CD4-positive, alpha-beta T cell treated with Interferon gamma for 1 hour (primary cell): ENCODE data around the gene PRRG1.
"Not testable (repeated sequence)": the region's sequence is repeated elsewhere in the genome, so short reads cannot be mapped to it uniquely, and the experiment has no call there.

ENCODE experiments used
- DNase-seq: peaks from one replicate; pipeline ENCODE4 v3.0.0-alpha.2; 2020

Gene PRRG1

DNA sequence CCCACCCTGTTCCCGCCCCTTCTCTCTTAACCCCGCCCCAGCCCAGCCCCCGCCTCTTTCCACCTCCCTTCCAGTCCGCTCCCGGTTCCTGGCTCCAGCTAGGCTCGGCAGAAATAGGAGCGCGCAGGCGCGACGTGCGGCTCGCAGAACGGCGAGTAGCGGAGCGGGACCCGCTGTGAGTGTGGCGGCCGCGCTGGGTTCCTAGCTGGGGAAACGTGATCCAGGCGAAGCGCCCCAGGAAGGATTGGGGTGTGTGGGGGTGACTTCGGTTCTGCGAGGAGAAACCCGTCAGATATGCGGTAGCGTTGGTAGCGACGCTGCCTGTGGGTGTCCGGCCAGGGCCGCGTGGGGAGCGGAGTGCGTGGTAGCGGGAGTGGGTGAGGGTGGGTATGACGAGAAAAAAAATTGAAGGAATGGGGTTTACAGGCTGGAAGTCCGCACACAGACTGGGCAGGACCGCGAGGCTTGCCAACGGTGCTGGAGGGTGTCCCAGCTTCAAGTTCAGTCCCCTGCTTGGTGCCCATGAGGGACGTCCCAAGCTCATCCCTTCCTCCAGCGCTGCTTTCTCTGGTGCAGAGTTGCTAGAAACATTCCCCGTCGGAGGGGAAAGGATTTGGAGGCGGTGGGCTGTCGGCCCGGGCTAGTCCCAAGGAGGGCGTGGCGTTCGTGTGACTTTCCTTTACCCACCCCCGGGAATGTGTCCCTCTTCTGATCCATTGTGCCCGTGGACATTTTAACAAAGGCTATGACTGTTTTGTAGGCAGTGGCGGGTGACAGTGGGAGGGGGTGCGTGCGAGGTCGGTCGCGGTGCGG, at the start of gene PRRG1:
PRRG1 (plus strand) TSS at position 144 of the 813 bp plus-strand sequence. CDS start 56,886 bp downstream, outside the sequence.
- no peak for DNase-seq

DNA sequence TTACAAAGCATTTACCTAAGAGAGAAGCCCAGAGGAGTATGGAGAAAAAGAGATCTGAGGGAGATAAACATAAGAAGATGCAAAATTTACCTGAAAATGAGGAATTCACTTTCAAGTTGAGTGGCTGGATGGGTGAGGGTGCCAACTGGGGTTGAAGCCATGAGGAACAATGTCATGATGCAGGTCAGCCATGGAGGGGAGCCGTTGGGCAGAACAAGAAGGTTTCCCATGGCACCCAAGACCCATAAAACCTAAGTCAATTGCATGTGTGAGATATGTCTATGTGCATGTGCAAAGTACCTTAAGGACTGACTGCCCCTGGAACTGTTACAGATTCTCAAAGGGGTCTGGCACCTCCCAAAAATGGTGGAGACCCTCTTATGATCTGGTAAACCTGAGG, 46.6 kb upstream of the PRRG1 start:
- no peak for DNase-seq

DNA sequence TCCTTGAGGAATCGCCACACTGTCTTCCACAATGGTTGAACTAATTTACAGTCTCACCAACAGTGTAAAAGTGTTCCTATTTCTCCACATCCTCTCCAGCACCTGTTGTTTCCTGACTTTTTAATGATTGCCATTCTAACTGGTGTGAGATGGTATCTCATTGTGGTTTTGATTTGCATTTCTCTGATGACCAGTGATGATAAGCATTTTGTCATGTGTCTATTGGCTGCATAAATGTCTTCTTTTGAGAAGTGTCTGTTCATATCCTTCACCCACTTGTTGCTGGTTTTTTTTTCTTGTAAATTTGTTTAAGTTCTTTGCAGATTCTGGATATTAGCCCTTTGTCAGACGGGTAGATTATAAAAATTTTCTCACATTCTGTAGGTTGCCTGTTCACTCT, 43.9 kb upstream of the PRRG1 start:
- not testable (repeated sequence) for DNase-seq

DNA sequence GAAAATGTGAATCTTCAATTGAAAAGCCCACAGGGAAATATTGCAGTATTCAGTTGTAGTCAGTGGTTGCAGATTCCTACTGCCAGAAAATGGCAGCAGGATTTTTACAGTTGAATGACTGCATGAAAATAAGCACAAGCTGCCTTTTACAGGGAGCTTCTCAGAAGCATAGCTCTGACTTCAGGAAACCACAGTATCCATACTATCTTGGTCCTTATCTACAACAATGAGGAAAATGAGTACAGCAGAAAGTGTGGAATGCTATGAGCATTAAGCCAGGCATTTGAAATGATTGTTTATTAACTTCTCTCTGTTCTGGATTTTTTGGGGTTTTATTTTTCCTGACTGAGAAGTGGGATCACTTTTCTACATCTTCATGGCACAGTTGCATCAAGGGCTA, 34.6 kb upstream of the PRRG1 start:
- no peak for DNase-seq

DNA sequence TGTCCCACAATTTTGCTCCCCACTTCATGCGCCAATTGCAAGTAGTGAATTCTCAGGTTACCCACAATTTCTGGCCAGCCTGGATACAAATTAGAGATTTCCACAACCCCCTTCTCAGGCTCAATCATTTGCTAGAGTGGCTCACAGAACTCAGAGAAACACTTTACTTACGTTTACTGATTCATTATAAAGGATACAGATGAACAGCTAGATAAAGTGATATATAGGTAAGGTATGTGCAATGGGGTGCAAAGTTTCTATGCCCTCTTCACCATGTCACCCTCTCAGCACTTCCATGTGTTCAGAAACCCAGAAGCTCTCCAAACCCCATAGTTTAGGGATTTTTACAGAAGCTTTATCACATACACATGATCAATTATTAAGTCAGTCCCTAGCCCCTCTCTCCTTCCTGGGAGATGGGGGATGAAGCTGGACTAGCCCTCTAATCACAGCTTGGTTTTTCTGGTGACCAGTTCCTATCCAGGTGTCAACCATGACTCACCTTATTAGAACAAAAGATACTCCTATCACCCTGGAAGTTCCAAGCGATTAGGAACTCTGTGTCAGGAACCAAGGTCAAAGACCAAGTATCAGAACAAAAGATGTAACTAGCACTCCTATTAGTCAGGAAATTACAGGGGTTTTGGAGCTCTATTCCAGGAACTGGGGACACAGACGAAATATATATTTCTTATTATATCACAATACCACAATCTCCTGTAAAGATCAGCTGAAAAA, 33.5 kb upstream of the PRRG1 start:
- no peak for DNase-seq

DNA sequence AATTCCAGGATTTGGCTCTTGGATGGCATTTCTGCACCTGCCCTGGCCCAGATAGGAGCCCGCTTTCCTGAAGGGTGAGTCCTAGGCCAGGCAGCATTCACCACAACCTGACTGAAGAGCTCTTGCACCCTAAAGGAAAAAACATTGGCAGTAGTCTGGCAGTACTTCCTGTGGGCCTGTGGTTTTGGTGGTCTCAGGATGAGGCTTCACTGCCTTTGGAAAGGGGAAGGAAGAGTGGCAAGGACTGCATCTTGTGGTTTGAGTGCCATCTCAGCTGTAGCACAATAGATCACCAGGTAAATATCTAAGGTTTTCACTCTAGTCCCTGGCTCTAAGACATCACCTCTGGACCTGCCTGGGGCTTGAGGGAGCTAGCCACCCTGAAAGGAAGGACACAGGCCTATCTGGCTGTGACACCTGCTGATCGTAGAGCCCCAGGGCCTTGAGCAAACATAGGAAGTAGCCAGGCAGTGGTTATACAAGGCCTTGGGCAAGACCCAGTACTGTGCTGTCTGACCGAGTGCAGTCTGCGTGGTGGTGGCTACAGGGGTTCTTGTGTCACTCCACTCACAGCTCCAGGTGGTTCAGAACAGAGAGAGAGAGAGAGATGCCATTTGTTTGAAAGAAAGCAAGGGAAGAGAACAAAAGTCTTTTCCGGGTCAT, 28.5 kb upstream of the PRRG1 start:
- no peak for DNase-seq

DNA sequence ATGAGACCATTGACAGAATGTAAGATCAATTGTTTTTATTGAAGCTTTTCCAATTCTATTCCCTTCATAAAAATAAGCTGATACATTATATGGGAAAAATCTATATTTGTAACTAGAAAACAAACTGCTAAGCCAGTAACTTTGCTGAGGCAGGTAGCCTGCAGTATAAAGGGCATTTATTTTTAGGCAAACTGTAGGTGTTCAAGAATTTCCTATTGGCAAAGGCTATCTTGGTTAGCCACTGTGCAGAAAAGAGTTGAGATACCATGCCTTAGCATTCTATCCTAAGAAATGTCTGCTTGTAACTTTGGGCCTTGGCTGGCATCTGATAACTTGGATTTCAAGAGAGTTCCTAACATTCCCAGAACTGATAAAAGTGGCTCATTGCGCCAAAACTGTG, 18.5 kb upstream of the PRRG1 start:
- no peak for DNase-seq

DNA sequence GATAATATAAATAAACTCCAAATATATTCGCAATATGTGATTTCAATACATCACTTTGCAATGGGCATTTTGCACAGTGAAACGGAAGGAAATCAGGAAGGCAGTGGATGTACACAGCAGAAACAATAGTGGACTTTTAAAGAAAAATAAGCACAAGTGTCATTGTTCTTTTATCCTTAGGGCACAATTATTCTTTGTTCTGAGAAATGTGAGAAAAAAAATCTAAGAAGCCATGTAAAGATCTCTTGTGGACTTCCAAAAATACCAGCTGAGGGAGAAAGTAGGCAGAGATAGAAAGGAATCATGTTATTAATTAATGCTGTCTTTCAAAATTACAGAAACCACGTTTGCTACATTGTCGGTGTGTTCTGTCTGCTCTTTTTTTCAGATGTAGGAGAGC, 17.6 kb upstream of the PRRG1 start:
- DNase-seq: no peak

DNA sequence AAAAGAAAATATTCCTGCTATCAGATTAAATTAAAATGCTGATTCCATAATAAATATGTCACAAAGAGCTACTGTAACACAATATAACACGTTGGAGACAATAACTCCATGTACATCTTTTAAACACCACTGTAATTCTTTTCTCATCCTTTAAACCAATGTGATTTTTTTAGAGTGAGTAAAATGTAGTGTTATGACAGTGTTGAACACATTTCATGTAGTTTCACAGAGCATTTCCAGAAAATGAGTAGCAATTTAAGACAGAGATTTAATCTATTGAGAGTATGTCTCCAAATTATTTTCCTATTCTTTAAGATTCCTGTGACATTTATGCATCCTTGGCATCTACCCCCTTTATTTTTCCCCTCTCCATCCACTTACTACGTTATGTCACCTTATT, 17.1 kb upstream of the PRRG1 start:
- DNase-seq: no peak

DNA sequence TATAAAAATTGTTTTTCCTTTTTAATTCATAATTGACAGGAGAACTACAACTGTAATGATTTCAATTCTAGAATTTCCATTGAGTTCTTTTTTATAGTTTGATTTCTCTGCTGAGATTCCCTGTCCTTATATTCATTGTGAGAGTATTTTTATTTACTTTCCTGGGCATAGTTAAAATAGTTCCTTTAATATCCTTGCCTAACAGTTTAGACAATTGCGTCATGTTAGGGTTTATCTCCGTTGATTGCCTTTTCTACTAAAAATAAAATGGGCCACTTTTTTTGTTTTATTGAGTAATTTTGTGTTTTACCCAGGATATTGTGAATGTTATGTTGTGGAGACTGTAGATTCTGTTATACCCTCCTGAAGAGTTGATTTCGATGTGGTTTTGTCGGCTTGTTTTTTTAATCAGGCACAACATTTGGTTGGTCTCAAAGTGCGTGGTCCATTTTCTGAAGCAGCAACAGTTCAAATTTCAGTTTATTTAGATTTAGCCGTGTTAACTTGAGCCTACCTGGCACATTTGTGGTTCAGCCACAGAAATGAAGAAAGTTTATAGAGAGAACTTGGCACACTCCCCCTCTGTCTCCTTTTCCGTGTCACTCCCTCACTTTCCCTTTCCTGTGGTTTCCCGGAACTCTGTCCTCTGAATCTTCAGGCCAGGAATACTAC, 16.0 kb upstream of the PRRG1 start:
- no peak for DNase-seq

DNA sequence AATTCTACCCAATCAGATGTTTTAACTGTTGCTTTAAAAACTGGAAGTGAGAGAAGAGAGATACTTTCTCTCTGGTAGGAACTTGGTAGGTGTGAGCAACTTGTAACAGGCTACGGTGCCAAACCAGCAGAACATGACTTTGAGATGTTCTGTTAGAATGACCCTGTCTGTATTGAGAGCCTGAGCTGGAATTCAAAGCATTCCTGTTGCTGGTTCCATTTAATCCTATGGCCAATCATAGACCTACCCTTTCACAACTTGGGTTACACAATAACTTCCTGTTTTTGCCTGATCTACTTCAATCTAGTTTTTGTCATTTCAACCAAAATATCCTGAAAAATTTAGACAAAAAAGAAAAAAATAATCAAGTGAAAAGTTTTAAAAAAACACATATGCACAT, 1.7 kb upstream of the PRRG1 start:
- DNase-seq: no peak

DNA sequence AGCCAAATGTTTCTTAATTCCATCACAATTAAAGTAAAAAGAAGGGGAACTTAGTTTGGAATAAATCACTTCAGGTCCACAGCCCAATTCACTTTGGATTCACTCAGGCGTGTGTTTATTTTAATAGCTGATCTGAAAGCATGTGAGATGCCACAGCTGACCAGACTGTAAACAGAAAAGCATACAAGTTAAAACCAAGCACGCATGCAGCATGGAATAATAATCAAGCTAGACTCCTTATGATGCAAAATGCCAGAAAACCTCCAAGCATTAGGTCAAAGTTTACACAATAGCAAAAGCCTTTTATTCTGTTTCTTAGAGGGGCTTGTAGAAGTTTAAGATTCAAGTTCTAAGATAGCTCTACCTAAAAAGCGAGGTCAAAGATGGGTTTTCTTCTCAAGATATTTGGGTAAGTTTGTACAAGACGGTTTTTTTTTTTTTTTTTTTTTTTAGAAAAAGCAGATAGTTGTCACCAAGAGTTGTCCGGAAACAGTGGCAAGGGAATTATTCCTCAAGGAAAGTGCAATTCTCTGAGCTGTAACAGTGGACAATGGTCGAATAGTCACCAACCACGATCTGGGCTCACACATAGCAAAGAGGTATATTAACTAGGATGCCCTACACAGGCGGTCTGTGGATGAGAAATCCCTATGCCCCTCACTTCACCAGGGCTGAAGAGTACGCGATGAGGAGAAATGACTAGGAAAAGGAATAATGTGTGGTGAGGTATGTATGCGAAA, 763 bp upstream of the PRRG1 start:
- DNase-seq: no peak

DNA sequence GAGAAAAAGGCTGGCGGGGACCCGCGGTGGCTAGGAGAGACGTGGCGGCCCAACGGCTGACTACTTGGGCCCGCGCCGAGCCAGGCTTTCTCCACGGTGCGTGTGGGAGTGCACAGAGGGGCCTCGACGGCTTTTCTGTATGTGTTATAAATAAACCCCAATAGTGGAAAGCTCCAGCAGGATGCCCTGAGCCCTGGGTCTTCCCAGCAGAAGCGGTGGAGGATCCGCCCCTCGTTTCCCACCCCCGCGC, 268 bp upstream of the PRRG1 start:
- no peak for DNase-seq

DNA sequence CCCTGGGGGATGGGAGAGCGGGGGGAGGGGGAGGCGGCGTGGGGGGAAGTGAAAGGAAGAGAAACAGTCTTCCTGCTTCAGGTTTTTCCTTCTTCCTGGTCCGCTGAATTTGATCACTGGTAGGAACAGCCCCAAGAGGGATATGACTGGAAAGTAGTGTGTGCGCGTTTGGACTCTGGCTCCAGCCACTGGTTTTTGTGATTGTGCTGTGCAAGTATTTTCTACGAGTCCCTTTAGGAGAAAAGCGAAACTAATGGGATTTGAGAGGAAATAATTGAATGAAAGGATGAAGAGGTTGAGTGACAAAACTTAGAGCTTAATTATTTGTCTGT, 836 bp downstream of the PRRG1 start:
- no peak for DNase-seq

DNA sequence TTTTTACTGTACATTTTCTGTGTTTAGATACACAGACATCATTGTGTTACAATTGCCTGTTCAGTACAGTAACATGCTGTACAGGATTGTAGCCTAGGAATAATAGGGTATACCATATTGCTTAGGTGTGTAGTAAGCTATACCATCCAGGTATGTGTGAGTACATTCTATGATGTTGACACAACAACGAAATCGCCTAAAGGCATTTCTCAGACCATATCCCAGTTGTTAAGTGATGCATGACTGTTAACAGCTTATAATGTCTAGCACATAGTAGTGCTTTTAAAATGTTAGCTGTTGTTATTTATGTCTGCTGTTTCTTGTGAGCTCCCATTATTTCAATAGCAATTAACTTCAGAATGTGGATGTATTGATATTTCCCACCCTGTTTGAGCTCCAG, 4.5 kb downstream of the PRRG1 start:
- DNase-seq: no peak

DNA sequence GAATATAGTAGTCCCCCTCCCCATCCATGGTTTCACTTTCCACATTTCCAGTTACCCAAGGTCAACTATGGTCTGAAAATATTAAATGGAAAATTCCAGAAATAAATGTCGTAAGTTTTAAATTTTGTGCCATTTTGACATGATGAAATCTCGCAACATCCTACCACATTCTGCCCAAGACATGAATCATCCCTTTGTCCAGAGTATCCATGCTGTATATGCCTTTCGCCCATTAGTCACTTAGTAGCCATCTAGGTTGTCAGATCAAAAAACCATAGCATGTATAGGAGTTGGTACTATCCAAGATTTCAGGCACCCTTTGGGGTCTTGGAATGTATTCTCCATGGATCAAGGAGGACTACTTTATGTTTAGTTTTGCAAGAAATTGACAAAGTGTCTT, 8.3 kb downstream of the PRRG1 start:
- no peak for DNase-seq

DNA sequence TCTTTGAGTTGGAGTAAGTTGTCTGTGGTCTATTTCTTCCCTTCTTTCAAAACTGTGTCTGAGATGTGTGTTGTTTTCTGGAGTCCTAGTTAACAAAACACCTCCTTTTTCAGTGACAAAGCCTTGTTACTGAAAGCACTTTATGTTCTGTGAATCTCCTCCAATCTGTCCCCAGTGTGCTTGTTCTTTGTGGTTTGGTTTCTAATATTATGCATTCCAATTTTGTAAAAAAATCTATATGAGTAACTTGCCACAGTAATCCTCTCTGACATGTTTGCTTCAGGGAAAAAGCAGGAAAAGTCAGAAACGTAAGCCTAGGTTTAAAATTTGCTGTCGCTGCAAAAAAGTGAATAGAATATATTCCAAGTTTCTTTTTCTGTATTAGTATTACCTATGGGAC, 12.4 kb downstream of the PRRG1 start:
- no peak for DNase-seq

DNA sequence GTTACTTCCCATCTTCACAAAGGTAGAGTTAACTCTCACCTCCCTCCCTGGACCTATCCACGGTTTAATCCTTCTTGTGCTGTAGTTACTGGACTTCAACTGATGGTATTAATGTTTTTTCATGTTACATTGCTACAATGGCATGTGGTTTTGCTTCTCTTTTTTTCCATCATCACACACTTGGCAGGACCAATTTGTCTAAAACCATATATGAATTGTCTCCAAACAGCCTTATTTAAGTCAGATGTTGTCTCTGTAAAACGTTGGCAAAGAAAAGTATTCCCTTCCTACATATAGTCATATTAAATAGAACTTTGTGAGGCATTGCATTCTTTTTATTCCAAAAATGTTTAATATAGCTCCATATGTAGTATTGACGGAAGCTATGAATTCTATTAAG, 15.5 kb downstream of the PRRG1 start:
- no peak for DNase-seq

DNA sequence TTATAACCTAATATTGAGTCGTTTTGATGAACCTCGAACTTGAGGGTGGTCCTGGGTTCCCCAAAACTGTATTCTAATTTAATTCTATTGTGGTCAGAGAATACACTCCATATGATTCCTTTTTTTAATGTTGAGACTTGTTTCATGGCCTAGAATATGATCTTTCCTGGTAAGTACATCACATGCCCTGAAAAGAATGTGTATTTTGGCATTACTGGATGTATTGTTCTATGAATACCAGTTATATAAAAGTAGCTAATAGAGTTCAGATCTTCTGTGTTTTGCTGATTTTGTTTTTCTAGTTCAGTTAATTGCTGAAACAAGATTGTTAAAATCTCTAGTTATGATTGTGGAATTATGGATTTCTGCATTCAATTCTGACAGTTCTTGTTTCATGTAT, 18.8 kb downstream of the PRRG1 start:
- DNase-seq: no peak

DNA sequence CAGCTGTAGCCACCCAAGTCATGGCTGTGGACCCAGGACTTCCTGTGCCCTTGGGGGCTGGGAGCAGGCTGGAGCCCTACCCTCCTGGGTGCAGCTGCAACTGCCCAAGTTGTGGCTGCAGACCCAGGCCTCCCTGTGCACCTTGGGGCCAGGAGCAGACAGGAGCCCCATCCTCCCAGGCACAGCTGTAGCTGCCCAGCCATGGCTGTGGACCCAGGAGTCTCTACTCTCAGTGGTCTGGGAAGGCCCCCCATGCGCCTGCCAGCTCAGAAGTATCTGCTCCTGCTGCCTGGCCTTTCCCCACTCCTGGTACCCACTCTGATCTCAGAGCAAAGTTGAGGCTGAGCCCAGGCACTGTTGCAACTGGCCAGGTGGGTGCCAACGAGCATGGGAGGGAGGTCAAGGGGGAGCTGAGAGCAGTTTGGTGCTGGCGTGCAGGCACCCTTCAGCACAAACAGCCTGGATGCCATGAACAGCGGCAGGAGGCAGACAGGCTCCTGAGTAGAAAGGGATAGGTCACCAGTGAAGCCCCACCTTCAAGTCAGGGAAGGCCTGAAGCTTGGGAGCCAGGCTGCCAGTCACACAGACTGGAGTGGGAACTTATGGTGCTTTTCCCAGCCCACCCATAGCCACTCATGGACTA, 21.5 kb downstream of the PRRG1 start:
- DNase-seq: no peak

DNA sequence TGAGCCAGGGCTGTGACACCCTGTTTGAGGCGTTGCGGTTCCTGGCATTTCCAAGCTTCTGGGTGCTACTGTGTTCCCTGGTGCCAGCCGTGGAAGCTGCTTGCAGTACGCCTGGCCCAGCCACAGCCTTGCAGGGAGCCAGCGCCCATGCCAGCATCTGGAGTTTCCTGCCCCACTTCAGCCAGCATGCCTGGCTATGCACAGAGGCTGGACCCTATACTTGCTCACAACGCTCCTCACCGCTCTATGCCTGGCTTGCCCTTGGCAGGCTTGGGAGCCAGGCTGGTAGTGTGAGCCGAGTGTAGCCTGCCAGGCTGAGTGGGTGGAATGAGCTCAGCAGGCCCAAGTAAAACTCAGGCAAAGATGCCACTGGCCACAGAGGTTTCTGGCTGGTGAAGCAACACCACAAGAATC, 22.4 kb downstream of the PRRG1 start:
- no peak for DNase-seq

DNA sequence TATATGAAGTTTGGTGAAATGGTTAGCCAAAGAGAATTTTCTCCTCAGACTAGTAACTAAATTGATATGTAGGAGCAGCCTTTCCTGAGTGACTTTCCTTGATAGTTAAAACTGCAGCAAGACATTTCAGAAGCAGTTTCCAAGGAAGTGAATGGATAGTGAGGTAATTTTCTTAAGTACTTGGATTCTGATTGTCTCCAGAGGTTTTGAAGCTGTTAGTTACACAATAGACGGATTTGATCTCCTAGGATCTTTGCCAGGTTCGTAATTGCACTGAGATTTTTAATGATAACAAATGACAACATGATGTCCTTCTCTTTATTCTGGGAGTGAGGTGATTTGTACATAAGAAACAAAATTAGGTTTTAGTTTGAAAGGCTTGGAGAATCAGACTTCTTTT, 29.2 kb downstream of the PRRG1 start:
- no peak for DNase-seq

DNA sequence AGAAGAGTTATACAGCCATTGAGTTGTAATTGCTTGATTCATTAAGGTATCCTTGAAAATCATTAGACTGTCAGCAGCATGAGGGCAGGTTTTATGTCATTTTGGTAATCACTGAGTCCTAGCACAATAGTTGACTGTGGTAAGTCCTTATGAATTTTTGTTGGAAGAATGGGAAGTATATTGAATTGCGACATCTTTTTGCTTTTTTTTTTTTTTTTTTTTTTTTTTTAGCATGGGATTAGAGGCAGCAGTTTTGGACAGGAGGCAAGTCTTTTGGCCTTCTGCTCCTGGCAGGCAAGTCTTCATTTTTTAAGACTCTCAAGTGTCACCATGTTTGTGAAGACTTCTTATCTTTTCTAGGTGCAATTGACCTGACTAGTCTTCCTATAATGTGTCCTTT, 29.7 kb downstream of the PRRG1 start:
- no peak for DNase-seq
